Activated naive CD4-positive, alpha-beta T cell treated with anti-CD3 and anti-CD28 coated beads, Interleukin-2, amount 50 U/mL, for 24 hours (primary cell): Measurements from ENCODE around the gene MAMDC2.
"Not testable (repeated sequence)": the region's sequence is repeated elsewhere in the genome, so short reads cannot be mapped to it uniquely, and the experiment has no call there.

ENCODE experiments used
- H3K27ac Mint-ChIP-seq: one replicate; pipeline ENCODE4 v1.8.0; 2021; ENCODE audit warnings: mild to moderate bottlenecking, mixed read lengths
- H3K27me3 Mint-ChIP-seq: one replicate; pipeline ENCODE4 v1.8.0; 2021; ENCODE audit warnings: mixed read lengths
- H3K36me3 Mint-ChIP-seq: one replicate; pipeline ENCODE4 v1.8.0; 2021; ENCODE audit warnings: mixed read lengths
- H3K4me1 Mint-ChIP-seq: one replicate; pipeline ENCODE4 v1.8.0; 2021; ENCODE audit warnings: mixed read lengths
- H3K4me3 Mint-ChIP-seq: one replicate; pipeline ENCODE4 v1.8.0; 2021; ENCODE audit warnings: mild to moderate bottlenecking, mixed read lengths
- H3K9me3 Mint-ChIP-seq: one replicate; pipeline ENCODE4 v1.8.0; 2021; ENCODE audit warnings: mixed read lengths

The MAMDC2 gene

DNA sequence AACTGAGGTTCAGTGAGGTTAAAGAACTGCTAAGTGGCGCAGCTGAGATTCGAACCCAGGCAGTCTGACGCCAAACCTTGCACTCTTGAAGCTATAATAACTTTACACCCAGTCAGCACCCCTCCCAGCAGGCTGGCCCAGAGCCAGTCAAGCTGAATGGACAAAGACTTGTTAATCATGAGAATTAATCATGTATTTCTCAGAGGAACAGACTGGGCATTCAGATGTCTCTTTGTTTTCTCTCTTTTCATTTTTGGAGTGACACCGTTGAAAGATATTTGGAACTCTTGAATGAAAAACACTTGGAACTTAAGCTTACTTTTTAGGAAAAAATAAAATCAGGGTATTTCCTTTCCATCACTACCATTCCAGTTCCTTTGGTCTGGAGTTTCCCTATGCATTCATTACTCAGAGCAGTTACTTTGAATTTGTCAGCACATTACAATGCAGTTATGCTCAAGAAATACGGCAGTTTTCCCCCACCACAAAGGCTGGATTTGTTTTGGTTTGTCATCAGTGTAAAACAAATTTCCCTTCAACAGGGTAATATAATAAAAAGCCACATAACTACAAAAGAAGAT lies 22.6 kb upstream of the MAMDC2 start:
- Mint-ChIP-seq H3K27me3 (peaks cover 11% of the 10 kb centered on the region), H3K9me3 (peaks cover 5% of the 10 kb centered on the region), H3K4me1 (no peaks in the 10 kb centered on the region), H3K36me3 (peaks cover 3% of the 10 kb centered on the region), H3K4me3 (no peak overlapping the region), H3K27ac (no peak overlapping the region)

DNA sequence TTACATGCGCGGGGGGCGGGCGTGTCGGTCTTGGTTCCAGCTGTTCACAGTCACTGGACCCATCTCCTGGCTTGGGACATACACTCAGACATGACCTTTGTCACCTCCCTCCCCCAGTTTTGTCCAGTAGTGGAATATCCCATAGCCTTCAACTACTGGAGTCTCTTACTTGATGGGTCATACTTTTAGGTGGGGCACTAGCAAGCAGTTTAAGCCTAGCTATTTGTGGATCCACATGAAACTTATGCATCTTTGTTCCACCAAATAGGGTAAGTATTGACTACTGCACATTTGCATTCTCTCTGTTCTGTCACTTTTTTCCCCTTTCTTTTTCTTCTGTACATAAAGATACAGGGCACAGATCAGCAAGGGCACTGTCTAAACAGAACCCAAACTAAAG lies 15.4 kb upstream of the MAMDC2 start:
- H3K27me3 Mint-ChIP-seq = peaks cover 10% of the 10 kb centered on the region
- H3K4me1 Mint-ChIP-seq = no peaks in the 10 kb centered on the region
- H3K27ac Mint-ChIP-seq = no peak overlapping the region
- peaks cover 3% of the 10 kb centered on the region for H3K36me3 Mint-ChIP-seq
- peaks cover 5% of the 10 kb centered on the region for H3K9me3 Mint-ChIP-seq
- no peak overlapping the region for H3K4me3 Mint-ChIP-seq

GRCh38 chr9:70030156-70030555 lies 13.5 kb upstream of the MAMDC2 start:
- H3K9me3 Mint-ChIP-seq = no peaks in the 10 kb centered on the region
- H3K27me3 Mint-ChIP-seq = peaks cover 5% of the 10 kb centered on the region
- no peak overlapping the region for H3K4me3 Mint-ChIP-seq
- H3K27ac Mint-ChIP-seq = no peak overlapping the region
- no peaks in the 10 kb centered on the region for H3K36me3 Mint-ChIP-seq
- H3K4me1 Mint-ChIP-seq = no peaks in the 10 kb centered on the region

GRCh38 chr9:70031141-70031545 lies 12.5 kb upstream of the MAMDC2 start:
- Mint-ChIP-seq H3K27ac (no peak overlapping the region), H3K4me1 (no peaks in the 10 kb centered on the region), H3K4me3 (no peak overlapping the region), H3K27me3 (peaks cover 5% of the 10 kb centered on the region), H3K9me3 (no peaks in the 10 kb centered on the region), H3K36me3 (no peaks in the 10 kb centered on the region)

DNA sequence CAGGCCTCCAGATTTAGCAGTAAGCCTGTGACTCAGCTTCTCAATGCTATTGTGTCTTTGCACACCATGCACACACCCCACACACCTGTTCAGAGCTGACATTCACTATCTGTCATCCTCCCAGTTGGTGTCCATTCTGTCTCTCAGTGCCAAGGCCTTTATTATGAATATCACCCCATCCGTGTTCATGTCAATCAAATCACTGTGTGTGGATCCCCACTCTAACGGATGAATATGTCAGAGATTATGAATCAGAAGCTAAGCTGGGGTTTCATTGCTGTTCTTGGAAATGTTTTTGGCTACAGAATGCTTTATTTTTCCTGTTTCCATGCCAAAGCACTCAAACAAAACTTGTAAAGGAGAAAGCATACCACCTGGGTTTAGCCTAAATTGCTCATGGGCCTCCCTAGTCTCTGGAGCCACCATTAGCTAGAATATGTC lies 9.4 kb upstream of the MAMDC2 start:
- Mint-ChIP-seq H3K4me1 (no peaks in the 10 kb centered on the region), H3K36me3 (peaks cover 3% of the 10 kb centered on the region), H3K27me3 (peaks cover 2% of the 10 kb centered on the region), H3K9me3 (no peaks in the 10 kb centered on the region), H3K27ac (no peak overlapping the region), H3K4me3 (no peak overlapping the region)

DNA sequence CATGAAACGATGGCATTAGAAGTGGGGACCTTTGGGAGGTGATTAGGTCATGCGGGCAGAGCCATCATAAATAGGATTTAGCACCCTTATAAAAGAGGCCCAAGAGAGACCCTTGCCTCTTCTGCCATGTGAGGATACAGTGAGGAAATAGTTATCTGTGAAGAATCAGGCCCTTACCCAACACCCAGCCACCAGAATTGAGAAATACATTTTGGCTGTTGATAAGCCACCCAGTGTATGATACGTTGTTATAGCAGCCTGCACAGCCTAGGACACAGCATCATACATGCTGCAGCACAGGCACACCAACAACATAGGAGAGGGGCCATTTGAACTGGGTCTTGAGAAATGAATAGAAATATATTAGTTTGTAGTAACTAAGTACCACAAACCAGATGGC lies 8.0 kb upstream of the MAMDC2 start:
- Mint-ChIP-seq H3K4me1 (no peaks in the 10 kb centered on the region), H3K27ac (no peak overlapping the region), H3K27me3 (peaks cover 4% of the 10 kb centered on the region), H3K36me3 (peaks cover 3% of the 10 kb centered on the region), H3K4me3 (no peak overlapping the region), H3K9me3 (no peaks in the 10 kb centered on the region)

GRCh38 chr9:70036641-70037040 lies 7.0 kb upstream of the MAMDC2 start:
- H3K27ac Mint-ChIP-seq = no peak overlapping the region
- no peaks in the 10 kb centered on the region for H3K4me1 Mint-ChIP-seq
- peaks cover 3% of the 10 kb centered on the region for H3K36me3 Mint-ChIP-seq
- H3K4me3 Mint-ChIP-seq = no peak overlapping the region
- no peaks in the 10 kb centered on the region for H3K9me3 Mint-ChIP-seq
- peaks cover 8% of the 10 kb centered on the region for H3K27me3 Mint-ChIP-seq

- peaks cover 16% of the 10 kb centered on the region for H3K27me3 Mint-ChIP-seq
- not testable (repeated sequence) for H3K27ac Mint-ChIP-seq, H3K4me3 Mint-ChIP-seq, H3K36me3 Mint-ChIP-seq, H3K9me3 Mint-ChIP-seq, H3K4me1 Mint-ChIP-seq
Observed at GRCh38 chr9:70038171-70038621, 5.5 kb upstream of the MAMDC2 start.

GRCh38 chr9:70040376-70040903 lies 3.2 kb upstream of the MAMDC2 start:
- Mint-ChIP-seq H3K9me3 (no peaks in the 10 kb centered on the region), H3K4me3 (no peak overlapping the region), H3K27ac (no peak overlapping the region), H3K4me1 (peaks cover 5% of the 10 kb centered on the region), H3K36me3 (peaks cover 3% of the 10 kb centered on the region), H3K27me3 (peaks cover 32% of the 10 kb centered on the region)

DNA sequence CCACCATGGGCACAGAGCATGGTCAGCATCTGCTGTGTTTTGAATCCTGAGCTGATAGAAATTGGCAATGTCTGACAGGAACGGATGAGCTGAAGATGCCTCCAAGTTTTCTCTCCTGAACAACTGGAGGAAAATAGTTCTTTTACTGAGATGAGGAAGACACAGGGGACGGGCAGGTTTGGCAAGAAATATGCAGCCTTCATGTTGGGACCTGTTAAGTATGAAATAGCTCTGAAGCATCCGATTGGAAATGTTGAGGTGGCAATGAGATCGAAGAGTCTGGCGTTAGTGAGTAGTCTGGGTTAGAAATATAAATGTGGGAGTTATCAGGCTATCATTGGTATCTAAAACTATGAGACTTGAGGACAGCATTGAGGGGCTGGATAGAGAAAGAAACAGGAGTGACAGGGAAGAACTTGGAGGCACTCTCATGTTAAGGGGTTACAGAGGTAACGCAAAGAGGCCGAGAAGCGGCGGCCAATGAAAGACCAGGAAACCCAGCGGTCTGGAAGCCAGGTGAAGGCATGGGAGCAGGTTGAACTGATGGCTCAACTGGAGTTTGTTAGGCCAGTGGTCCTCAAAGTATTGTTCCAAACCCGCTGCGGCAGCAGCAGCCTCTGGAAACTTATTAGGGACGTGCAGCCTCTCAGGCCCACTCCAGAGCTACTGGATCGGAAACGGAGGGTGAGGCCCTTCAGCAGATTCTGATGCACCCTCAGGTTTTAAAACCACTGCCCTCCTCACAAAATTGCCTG lies 1.0 kb upstream of the MAMDC2 start:
- peaks cover 42% of the 10 kb centered on the region for H3K27me3 Mint-ChIP-seq
- H3K4me1 Mint-ChIP-seq = peaks cover 5% of the 10 kb centered on the region
- H3K36me3 Mint-ChIP-seq = peaks cover 3% of the 10 kb centered on the region
- no peak overlapping the region for H3K4me3 Mint-ChIP-seq
- H3K27ac Mint-ChIP-seq = no peak overlapping the region
- H3K9me3 Mint-ChIP-seq = no peaks in the 10 kb centered on the region

- H3K4me3 Mint-ChIP-seq = no peak overlapping the region
- H3K27me3 Mint-ChIP-seq = peaks cover 46% of the 10 kb centered on the region
- no peak overlapping the region for H3K27ac Mint-ChIP-seq
- no peaks in the 10 kb centered on the region for H3K9me3 Mint-ChIP-seq
- H3K4me1 Mint-ChIP-seq = peaks cover 5% of the 10 kb centered on the region
- no peaks in the 10 kb centered on the region for H3K36me3 Mint-ChIP-seq
Observed at GRCh38 chr9:70043285-70043684, 363 bp upstream of the MAMDC2 start.

GRCh38 chr9:70044490-70045307 lies 1.1 kb downstream of the MAMDC2 start:
- Mint-ChIP-seq H3K4me1 (peaks cover 5% of the 10 kb centered on the region), H3K4me3 (peak overlapping the region; percentile 54), H3K9me3 (no peaks in the 10 kb centered on the region), H3K36me3 (no peaks in the 10 kb centered on the region), H3K27ac (no peak overlapping the region), H3K27me3 (peaks cover 50% of the 10 kb centered on the region)

DNA sequence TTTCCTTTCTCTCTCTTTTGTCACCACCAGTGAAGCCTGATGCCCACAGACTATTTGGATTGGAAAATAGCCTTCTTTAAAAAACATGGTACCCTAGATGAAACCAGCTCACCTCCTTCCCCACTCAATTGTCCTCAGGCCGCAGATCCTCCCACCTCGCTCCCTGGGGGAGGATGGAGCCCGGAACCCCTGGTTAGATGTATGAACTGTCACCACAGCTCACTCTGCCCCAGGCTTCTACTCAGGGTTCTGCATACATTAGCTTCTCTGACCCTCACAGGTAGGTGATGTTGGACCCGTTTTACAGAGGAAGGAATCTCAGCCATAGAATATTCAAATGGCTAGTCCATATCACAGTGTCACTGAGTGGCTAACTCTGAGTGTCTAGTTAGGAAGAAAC lies 1.8 kb downstream of the MAMDC2 start:
- Mint-ChIP-seq H3K4me3 (peak overlapping the region; percentile 17), H3K4me1 (peaks cover 5% of the 10 kb centered on the region), H3K27ac (no peak overlapping the region), H3K9me3 (no peaks in the 10 kb centered on the region), H3K36me3 (no peaks in the 10 kb centered on the region), H3K27me3 (peaks cover 55% of the 10 kb centered on the region)

GRCh38 chr9:70046274-70047070 lies 2.8 kb downstream of the MAMDC2 start:
- Mint-ChIP-seq H3K27ac (no peak overlapping the region), H3K4me3 (no peak overlapping the region), H3K4me1 (peaks cover 5% of the 10 kb centered on the region), H3K27me3 (peaks cover 49% of the 10 kb centered on the region), H3K36me3 (no peaks in the 10 kb centered on the region), H3K9me3 (no peaks in the 10 kb centered on the region)

GRCh38 chr9:70049236-70049635 lies 5.6 kb downstream of the MAMDC2 start:
- no peak overlapping the region for H3K4me3 Mint-ChIP-seq

More at GRCh38 chr9:70049236-70049635, 5.6 kb downstream of the MAMDC2 start:
- Mint-ChIP-seq H3K36me3 (no peaks in the 10 kb centered on the region), H3K4me1 (peaks cover 5% of the 10 kb centered on the region), H3K9me3 (no peaks in the 10 kb centered on the region), H3K27me3 (peaks cover 44% of the 10 kb centered on the region), H3K27ac (no peak overlapping the region)
